Vagina (tissue), 2 donors: ENCODE measurements around the gene ZNF467.

Experiments used
- POLR2AphosphoS5 ChIP-seq, 2 donors: sonication (generic); formaldehyde crosslinking; IDR thresholded peaks; one replicate each; pipeline ENCODE4 v1.9.0; 2017; ENCODE audit warnings: antibody characterized with exemption in 2 of 2, mild to moderate bottlenecking in 2 of 2, low read depth in 1 of 2; ENCODE audit not compliant: insufficient read depth in 1 of 2
- TF ChIP-seq, protein P1 (sequence below), 3 experiments: fragments of 450-650 bp in 2 of 3; fragments of 200-600 bp in 1 of 3; sonication (generic) in 1 of 3; IDR thresholded peaks; one replicate each; pipeline ENCODE4 v1.5.1; 2017 to 2019; ENCODE audit warnings: antibody characterized with exemption in 3 of 3, mild to moderate bottlenecking in 2 of 3, moderate library complexity in 2 of 3

DNA sequence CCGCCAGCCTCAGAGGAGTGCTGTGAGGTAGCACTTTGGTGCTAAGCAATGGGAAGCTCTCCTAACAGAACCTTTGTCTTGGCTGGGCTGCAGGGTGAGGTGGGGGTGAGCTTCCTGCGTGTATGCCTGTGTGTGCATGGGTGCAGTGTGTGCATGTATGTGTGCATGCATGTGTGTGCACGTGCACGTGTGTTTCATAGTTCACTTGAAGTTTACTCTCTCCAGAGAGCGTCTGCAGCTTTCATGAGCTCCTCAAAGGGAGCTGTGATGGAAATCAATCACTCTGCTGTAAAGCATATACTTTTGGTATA, 4.9 kb upstream of the ZNF467 start:
- no peak for TF ChIP-seq POLR2AphosphoS5 (IDR thresholded peaks at IDR 0.05; ENCODE audit: insufficient read depth in 1 of 2, low read depth in 1 of 2)
- TF ChIP-seq, protein P1, sequence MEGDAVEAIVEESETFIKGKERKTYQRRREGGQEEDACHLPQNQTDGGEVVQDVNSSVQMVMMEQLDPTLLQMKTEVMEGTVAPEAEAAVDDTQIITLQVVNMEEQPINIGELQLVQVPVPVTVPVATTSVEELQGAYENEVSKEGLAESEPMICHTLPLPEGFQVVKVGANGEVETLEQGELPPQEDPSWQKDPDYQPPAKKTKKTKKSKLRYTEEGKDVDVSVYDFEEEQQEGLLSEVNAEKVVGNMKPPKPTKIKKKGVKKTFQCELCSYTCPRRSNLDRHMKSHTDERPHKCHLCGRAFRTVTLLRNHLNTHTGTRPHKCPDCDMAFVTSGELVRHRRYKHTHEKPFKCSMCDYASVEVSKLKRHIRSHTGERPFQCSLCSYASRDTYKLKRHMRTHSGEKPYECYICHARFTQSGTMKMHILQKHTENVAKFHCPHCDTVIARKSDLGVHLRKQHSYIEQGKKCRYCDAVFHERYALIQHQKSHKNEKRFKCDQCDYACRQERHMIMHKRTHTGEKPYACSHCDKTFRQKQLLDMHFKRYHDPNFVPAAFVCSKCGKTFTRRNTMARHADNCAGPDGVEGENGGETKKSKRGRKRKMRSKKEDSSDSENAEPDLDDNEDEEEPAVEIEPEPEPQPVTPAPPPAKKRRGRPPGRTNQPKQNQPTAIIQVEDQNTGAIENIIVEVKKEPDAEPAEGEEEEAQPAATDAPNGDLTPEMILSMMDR (IDR thresholded peaks at IDR 0.05) = no peak
